Ovary (tissue), 3 donors: ENCODE results near the gene TAS2R38.

Source experiments
- CTCF ChIP-seq, 3 donors: fragments of 450-650 bp in 2 of 3; fragments of 200-600 bp in 1 of 3; IDR thresholded peaks; one replicate each; pipeline versions ENCODE4 v1.5.1 to v1.8.0; 2016 to 2022; ENCODE audit warnings: antibody characterized with exemption in 3 of 3, mild to moderate bottlenecking in 1 of 3
- EP300 ChIP-seq: sonication (generic); formaldehyde crosslinking; IDR thresholded peaks from one replicate; pipeline ENCODE4 v1.6.1; 2017; ENCODE audit warnings: antibody characterized with exemption
- POLR2A ChIP-seq: fragments of 450-650 bp; IDR thresholded peaks from one replicate; pipeline ENCODE4 v1.6.1; 2017; ENCODE audit warnings: antibody characterized with exemption, mild to moderate bottlenecking, moderate library complexity
- donor health status: DM: no; HTN: no; CAD: no.

- TF ChIP-seq POLR2A (no peak), CTCF (IDR thresholded peaks at IDR 0.05) (no peak), EP300 (no peak)
Measured at GRCh38 chr7:141960687-141961422, 12.7 kb downstream of the TAS2R38 start.
